ENCODE measurements around the gene LIMCH1. TPM values are rescaled to one million over a fixed set of nuclear protein-coding genes. Genes with fewer than 3 reads are reported as not detected.

The LIMCH1 gene
- total RNA-seq, 1 donor from 2014 or later, result 257 TPM

GRCh38 chr4:41713768-41714167 is 175.8 kb downstream of the LIMCH1 start:
- Mint-ChIP-seq H3K27me3 (ENCODE audit: unreplicated experiment) (no peaks in the 10 kb centered on the region), H3K9me3 (ENCODE audit: unreplicated experiment) (no peaks in the 10 kb centered on the region), H3K27ac (ENCODE audit: unreplicated experiment) (no peak overlapping the region), H3K36me3 (ENCODE audit: low read depth, unreplicated experiment) (no peaks in the 10 kb centered on the region), H3K4me1 (ENCODE audit: unreplicated experiment) (peaks cover 7% of the 10 kb centered on the region), H3K4me3 (ENCODE audit: unreplicated experiment) (no peak overlapping the region)
- DNase-seq (ENCODE audit: low spot score), result no peak
- no peak for TF ChIP-seq CTCF (IDR thresholded peaks at IDR 0.05; ENCODE audit: unreplicated experiment)

GRCh38 chr4:41714364-41715000 is 176.5 kb downstream of the LIMCH1 start:
- Mint-ChIP-seq H3K9me3 (ENCODE audit: unreplicated experiment) (no peaks in the 10 kb centered on the region), H3K27me3 (ENCODE audit: unreplicated experiment) (no peaks in the 10 kb centered on the region), H3K27ac (ENCODE audit: unreplicated experiment) (no peak overlapping the region), H3K4me1 (ENCODE audit: unreplicated experiment) (peaks cover 7% of the 10 kb centered on the region), H3K36me3 (ENCODE audit: low read depth, unreplicated experiment) (no peaks in the 10 kb centered on the region), H3K4me3 (ENCODE audit: unreplicated experiment) (no peak overlapping the region)
- DNase-seq (ENCODE audit: low spot score), result no peak
- no peak for TF ChIP-seq CTCF (IDR thresholded peaks at IDR 0.05; ENCODE audit: unreplicated experiment)

- Mint-ChIP-seq H3K36me3 (ENCODE audit: low read depth, unreplicated experiment) (no peaks in the 10 kb centered on the region), H3K27ac (ENCODE audit: unreplicated experiment) (no peak overlapping the region), H3K27me3 (ENCODE audit: unreplicated experiment) (peaks cover 2% of the 10 kb centered on the region), H3K4me1 (ENCODE audit: unreplicated experiment) (peaks cover 7% of the 10 kb centered on the region), H3K9me3 (ENCODE audit: unreplicated experiment) (no peaks in the 10 kb centered on the region), H3K4me3 (ENCODE audit: unreplicated experiment) (no peak overlapping the region)
- no peak for TF ChIP-seq CTCF (IDR thresholded peaks at IDR 0.05; ENCODE audit: unreplicated experiment)
- DNase-seq (ENCODE audit: low spot score), result no peak
Measured at GRCh38 chr4:41715155-41715554, 177.2 kb downstream of the LIMCH1 start.

GRCh38 chr4:41718907-41719306 is 180.9 kb downstream of the LIMCH1 start:
- H3K4me3 Mint-ChIP-seq (ENCODE audit: unreplicated experiment), result no peak overlapping the region
- H3K27ac Mint-ChIP-seq (ENCODE audit: unreplicated experiment), result no peak overlapping the region
- peaks cover 2% of the 10 kb centered on the region for H3K27me3 Mint-ChIP-seq (ENCODE audit: unreplicated experiment)
- H3K9me3 Mint-ChIP-seq (ENCODE audit: unreplicated experiment), result no peaks in the 10 kb centered on the region
- H3K36me3 Mint-ChIP-seq (ENCODE audit: low read depth, unreplicated experiment), result no peaks in the 10 kb centered on the region
- H3K4me1 Mint-ChIP-seq (ENCODE audit: unreplicated experiment), result no peaks in the 10 kb centered on the region
- DNase-seq (ENCODE audit: low spot score), result no peak
- TF ChIP-seq CTCF (IDR thresholded peaks at IDR 0.05; ENCODE audit: unreplicated experiment), result no peak

- Mint-ChIP-seq H3K36me3 (ENCODE audit: low read depth, unreplicated experiment) (no peaks in the 10 kb centered on the region), H3K4me3 (ENCODE audit: unreplicated experiment) (no peak overlapping the region), H3K27me3 (ENCODE audit: unreplicated experiment) (peaks cover 2% of the 10 kb centered on the region)
Measured at GRCh38 chr4:41719417-41719816, 181.5 kb downstream of the LIMCH1 start.

More at GRCh38 chr4:41719417-41719816, 181.5 kb downstream of the LIMCH1 start:
- TF ChIP-seq CTCF (IDR thresholded peaks at IDR 0.05; ENCODE audit: unreplicated experiment), result no peak
- DNase-seq (ENCODE audit: low spot score), result no peak
- Mint-ChIP-seq H3K27ac (ENCODE audit: unreplicated experiment) (no peak overlapping the region), H3K4me1 (ENCODE audit: unreplicated experiment) (no peaks in the 10 kb centered on the region), H3K9me3 (ENCODE audit: unreplicated experiment) (no peaks in the 10 kb centered on the region)
